HepG2 (cell line): ENCODE results near the gene SLC25A28. TPM values are rescaled to one million over a fixed set of nuclear protein-coding genes. Genes with fewer than 3 reads are reported as not detected.

Source experiments
- ATAC-seq: fragments of 200-7000 bp; cut with Tn5 transposase; 3 replicates; pipeline ENCODE4 v1.9.1; 2020; ENCODE audit warnings: mild to moderate bottlenecking, moderate library complexity
- BruUV-seq: library from RNA; stranded (reverse); fragments of 400-500 nt; replicated peaks from 2 replicates; lab custom pipeline; 2021; lab: Mats Ljungman, UMichigan
- CTCF ChIA-PET: fragments of 300-600 bp; formaldehyde crosslinking; extraction: SDS; loops from one replicate; lab custom pipeline; 2021; ENCODE audit warnings: low total read pairs, inconsistent platforms, low intra/inter-chr PET ratio; lab: Yijun Ruan, JAX
- POLR2A ChIA-PET: fragments of 350-600 bp; sonication (Branson Sonifier 250); formaldehyde crosslinking; loops from one replicate; lab custom pipeline; 2020; ENCODE audit warnings: antibody characterized with exemption, inconsistent platforms; lab: Yijun Ruan, JAX
- DNase-seq: peaks from one replicate; pipeline ENCODE4 v3.0.0-alpha.2; 2015; ENCODE audit warnings: low spot score
- FAIRE-seq: peaks from 3 replicates; lab custom pipeline; 2011; peaks lifted over from hg19 to GRCh38; lab: Jason Lieb, UNC
- H2AFZ ChIP-seq: one replicate; pipeline ENCODE4 v1.6.1; 2011; ENCODE audit warnings: low read length, inconsistent platforms
- H3K27ac ChIP-seq: fragments of 300-600 bp; 3 replicates; pipeline ENCODE4 v1.8.0; 2011; ENCODE audit warnings: mixed run types, mild to moderate bottlenecking, mixed read lengths, low read length, inconsistent platforms; ENCODE audit not compliant: insufficient read depth; ENCODE audit errors: extremely low read length
- H3K27me3 ChIP-seq, 2 experiments: fragments of 200-600 bp in 1 of 2; 2 replicates in 1 of 2; 3 replicates in 1 of 2; pipeline versions ENCODE4 v1.6.0 to v1.8.0; 2011; ENCODE audit warnings: low read length in 2 of 2, mild to moderate bottlenecking in 2 of 2, moderate library complexity in 2 of 2, inconsistent platforms in 1 of 2; ENCODE audit not compliant: insufficient read depth in 2 of 2, control insufficient read depth in 1 of 2
- H3K36me3 ChIP-seq, 2 experiments: fragments of 200-600 bp in 1 of 2; replicated peaks in 1 of 2; 2 replicates in 1 of 2; 3 replicates in 1 of 2; pipeline versions ENCODE4 v1.5.1 to v1.8.0; 2011; ENCODE audit warnings: low read length in 2 of 2, inconsistent platforms in 1 of 2; ENCODE audit not compliant: insufficient read depth in 2 of 2, control insufficient read depth in 1 of 2
- H3K4me1 ChIP-seq: 2 replicates; pipeline ENCODE4 v1.5.1; 2012; ENCODE audit warnings: low read length, inconsistent platforms; ENCODE audit not compliant: insufficient read depth
- H3K4me2 ChIP-seq: 2 replicates; pipeline ENCODE4 v1.6.0; 2011; ENCODE audit warnings: low read depth, low read length, inconsistent platforms
- H3K4me3 ChIP-seq, 3 experiments: fragments of 200-600 bp in 1 of 3; sonication (generic), shearing (Covaris generic) in 1 of 3; replicated peaks in 1 of 3; 2 replicates each; pipeline ENCODE4 v1.5.1; 2011 to 2016; ENCODE audit warnings: low read length in 3 of 3, inconsistent platforms in 2 of 3, low read depth in 2 of 3, mild to moderate bottlenecking in 2 of 3, control low read depth in 1 of 3, mixed read lengths in 1 of 3; ENCODE audit not compliant: insufficient read depth in 1 of 3
- H3K79me2 ChIP-seq: one replicate; pipeline ENCODE4 v1.6.1; 2011; ENCODE audit warnings: low read length, inconsistent platforms; ENCODE audit not compliant: insufficient read depth
- H3K9ac ChIP-seq: 2 replicates; pipeline ENCODE4 v1.6.0; 2011; ENCODE audit warnings: mild to moderate bottlenecking, low read depth, low read length, inconsistent platforms; ENCODE audit not compliant: insufficient read depth
- H3K9me3 ChIP-seq: 2 replicates; pipeline ENCODE4 v1.5.1; 2012; ENCODE audit warnings: mild to moderate bottlenecking, low read length
- H4K20me1 ChIP-seq: 2 replicates; pipeline ENCODE4 v1.6.0; 2011; ENCODE audit warnings: inconsistent platforms, mild to moderate bottlenecking, low read length, moderate library complexity; ENCODE audit not compliant: insufficient read depth
- AHR ChIP-seq: IDR thresholded peaks from 2 replicates; pipeline ENCODE4 v1.6.1; 2018; ENCODE audit warnings: missing genetic modification reagents, missing compliant biosample characterization
- BCL6 ChIP-seq: IDR thresholded peaks from 2 replicates; pipeline ENCODE4 v1.6.1; 2016; ENCODE audit warnings: missing genetic modification reagents, missing compliant biosample characterization
- EEA1 ChIP-seq: sonication (generic); formaldehyde crosslinking; IDR thresholded peaks from 2 replicates; pipeline ENCODE4 v1.5.1; 2020; ENCODE audit warnings: mild to moderate bottlenecking, missing genetic modification reagents, borderline replicate concordance
- HDAC1 ChIP-seq: sonication (generic); formaldehyde crosslinking; IDR thresholded peaks from 2 replicates; pipeline ENCODE4 v1.5.1; 2020; ENCODE audit warnings: mild to moderate bottlenecking, missing genetic modification reagents
- RFX1 ChIP-seq: fragments of 450-650 bp; IDR thresholded peaks from 2 replicates; pipeline ENCODE4 v1.6.1; 2017
- RFX3 ChIP-seq: IDR thresholded peaks from 2 replicates; pipeline ENCODE4 v1.6.1; 2016; ENCODE audit warnings: missing biosample characterization, missing genetic modification reagents
- TSC22D2 ChIP-seq: sonication (generic); formaldehyde crosslinking; IDR thresholded peaks from 2 replicates; pipeline ENCODE4 v1.5.1; 2020; ENCODE audit warnings: missing genetic modification reagents, mild to moderate bottlenecking, borderline replicate concordance
- ZNF382 ChIP-seq: sonication (generic); formaldehyde crosslinking; IDR thresholded peaks from 2 replicates; pipeline ENCODE4 v1.5.0; 2020; ENCODE audit warnings: missing genetic modification reagents, mild to moderate bottlenecking, borderline replicate concordance
- ZNF746 ChIP-seq: sonication (generic); formaldehyde crosslinking; IDR thresholded peaks from 2 replicates; pipeline ENCODE4 v1.8.0; 2022; ENCODE audit warnings: mild to moderate bottlenecking, missing genetic modification reagents
- ZNF75D ChIP-seq: sonication (generic); formaldehyde crosslinking; IDR thresholded peaks from 2 replicates; pipeline ENCODE4 v1.8.1; 2023; ENCODE audit warnings: missing genetic modification reagents, mild to moderate bottlenecking, borderline replicate concordance
- ZNF883 ChIP-seq: sonication (generic); formaldehyde crosslinking; IDR thresholded peaks from 2 replicates; pipeline ENCODE4 v1.5.1; 2020; ENCODE audit warnings: mild to moderate bottlenecking, missing genetic modification reagents; ENCODE audit errors: not compliant biosample characterization
- WGBS: methylation state at CpG from one replicate; pipeline ENCODE4 v1.1.6; 2017; ENCODE audit warnings: low lambda C conversion rate; 5-methylcytosine and 5-hydroxymethylcytosine counted together
- in situ Hi-C: cut with HindIII; loops from 2 replicates; pipeline ENCODE4 v1.10.0; 2017; ENCODE audit warnings: low pct_unique_long_range_greater_than_20kb; ENCODE audit not compliant: extremely low pct_ligation_motif_present
- intact Hi-C: fragments of 100-400 bp; cut with micrococcal nuclease; formaldehyde crosslinking; loops from one replicate; pipeline ENCODE4 v1.10.0; 2022; ENCODE audit not compliant: unreplicated experiment
- polyA plus RNA-seq, 8 experiments: library from polyadenylated mRNA; depleted of rRNA in 3 of 8; stranded (reverse) in 7 of 8; unstranded in 1 of 8; fragments of >200 nt; fragmentation: Illumina TruSeq in 4 of 8; extraction: Trizol in 4 of 8; gene quantifications; 2 replicates each; pipeline versions ENCODE4 v1.2.1 to v1.2.3, GENCODE V29; 2011 to 2016; ENCODE audit warnings: low read depth in 4 of 8, missing spikeins in 1 of 8, mixed read lengths in 1 of 8; ENCODE audit not compliant: insufficient read depth in 1 of 8
- total RNA-seq, 5 experiments: library from RNA; depleted of rRNA; stranded (reverse); fragments of >200 nt; fragmentation: Illumina TruSeq; extraction: Trizol; gene quantifications; 2 replicates each; pipeline ENCODE4 v1.2.3, GENCODE V29; 2016; ENCODE audit warnings: low read depth in 1 of 5
- TF ChIP-seq, protein P1 (sequence below): sonication (generic); formaldehyde crosslinking; IDR thresholded peaks from 2 replicates; pipeline ENCODE4 v1.5.1; 2020; ENCODE audit warnings: mild to moderate bottlenecking, moderate library complexity, missing genetic modification reagents
- TF ChIP-seq, protein P2 (sequence below): sonication (generic); formaldehyde crosslinking; IDR thresholded peaks from 2 replicates; pipeline ENCODE4 v1.4.0; 2020; ENCODE audit warnings: missing genetic modification reagents

SLC25A28 gene
- total and polyA plus RNA-seq, 2 of the 13 experiments (the other 11 are each of a cell fraction or from before 2014, with no cell fraction given), result 15.2 to 41.0 TPM

DNA sequence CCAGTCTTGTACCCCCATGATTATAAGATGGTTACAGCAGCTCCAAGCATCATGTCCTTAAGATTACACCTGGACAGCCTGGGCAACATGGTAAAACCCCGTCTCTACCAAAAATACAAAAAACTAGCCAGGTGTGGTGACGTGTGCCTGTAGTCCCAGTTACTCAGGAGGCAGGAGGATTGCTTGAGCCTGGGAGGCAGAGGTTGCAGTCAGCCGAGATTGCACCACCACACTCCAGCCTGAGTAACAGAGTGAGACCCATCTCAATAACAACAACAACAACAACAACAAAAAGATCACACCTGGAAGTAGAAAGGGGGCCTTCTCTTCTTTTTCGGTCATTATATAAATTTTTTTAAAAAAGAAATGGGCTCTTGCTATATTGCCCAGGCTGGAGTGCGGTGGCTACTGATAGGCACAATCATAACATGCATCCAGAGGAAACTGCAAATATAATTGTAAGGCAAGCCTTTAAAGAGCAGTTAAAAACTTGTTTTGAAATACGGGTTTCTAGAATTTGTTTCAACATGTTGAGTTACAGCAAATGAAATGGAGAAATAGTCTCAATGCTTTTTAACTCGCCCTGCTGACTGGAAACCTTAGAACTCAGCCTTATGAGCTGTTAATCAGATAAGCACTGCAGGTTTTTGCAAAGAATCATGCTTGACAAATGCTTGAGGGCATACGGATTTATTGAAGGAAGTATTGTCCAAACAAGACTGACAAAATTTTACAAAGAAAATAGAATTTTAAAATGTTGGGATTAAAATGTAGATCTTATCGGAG lies 34.3 kb upstream of the SLC25A28 start:
- H2AFZ ChIP-seq, result no peak overlapping the region
- FAIRE-seq (no peak), DNase-seq (no peak), ATAC-seq (no peak)
- in situ Hi-C loops, result no loop called here
- no peak overlapping the region for H3K4me3 ChIP-seq
- no peak overlapping the region for H3K9ac ChIP-seq
- TF ChIP-seq ZNF75D (no peak), EEA1 (CRISPR knock-in tag) (no peak), RFX1 (no peak), ZNF883 (no peak), ZNF746 (CRISPR knock-in tag) (no peak), ZNF382 (CRISPR knock-in tag) (no peak), TSC22D2 (no peak), HDAC1 (CRISPR knock-in tag) (no peak), RFX3 (CRISPR knock-in tag) (no peak), AHR (CRISPR knock-in tag) (no peak), BCL6 (no peak)
- TF ChIP-seq, protein P1, sequence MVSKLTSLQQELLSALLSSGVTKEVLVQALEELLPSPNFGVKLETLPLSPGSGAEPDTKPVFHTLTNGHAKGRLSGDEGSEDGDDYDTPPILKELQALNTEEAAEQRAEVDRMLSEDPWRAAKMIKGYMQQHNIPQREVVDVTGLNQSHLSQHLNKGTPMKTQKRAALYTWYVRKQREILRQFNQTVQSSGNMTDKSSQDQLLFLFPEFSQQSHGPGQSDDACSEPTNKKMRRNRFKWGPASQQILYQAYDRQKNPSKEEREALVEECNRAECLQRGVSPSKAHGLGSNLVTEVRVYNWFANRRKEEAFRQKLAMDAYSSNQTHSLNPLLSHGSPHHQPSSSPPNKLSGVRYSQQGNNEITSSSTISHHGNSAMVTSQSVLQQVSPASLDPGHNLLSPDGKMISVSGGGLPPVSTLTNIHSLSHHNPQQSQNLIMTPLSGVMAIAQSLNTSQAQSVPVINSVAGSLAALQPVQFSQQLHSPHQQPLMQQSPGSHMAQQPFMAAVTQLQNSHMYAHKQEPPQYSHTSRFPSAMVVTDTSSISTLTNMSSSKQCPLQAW, result no peak
- TF ChIP-seq, protein P2, sequence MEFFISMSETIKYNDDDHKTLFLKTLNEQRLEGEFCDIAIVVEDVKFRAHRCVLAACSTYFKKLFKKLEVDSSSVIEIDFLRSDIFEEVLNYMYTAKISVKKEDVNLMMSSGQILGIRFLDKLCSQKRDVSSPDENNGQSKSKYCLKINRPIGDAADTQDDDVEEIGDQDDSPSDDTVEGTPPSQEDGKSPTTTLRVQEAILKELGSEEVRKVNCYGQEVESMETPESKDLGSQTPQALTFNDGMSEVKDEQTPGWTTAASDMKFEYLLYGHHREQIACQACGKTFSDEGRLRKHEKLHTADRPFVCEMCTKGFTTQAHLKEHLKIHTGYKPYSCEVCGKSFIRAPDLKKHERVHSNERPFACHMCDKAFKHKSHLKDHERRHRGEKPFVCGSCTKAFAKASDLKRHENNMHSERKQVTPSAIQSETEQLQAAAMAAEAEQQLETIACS (CRISPR knock-in tag), result no peak
- WGBS, result 95% methylated on average over 9 of the region's 9 CpGs
- peaks cover 12% of the 10 kb centered on the region for H3K4me1 ChIP-seq
- BruUV-seq, result no TSS peak
- intact Hi-C loops, result no loop called here
- ChIA-PET CTCF (no interaction called here), POLR2A (interaction anchor here (1.3 kb wide), 1 partner anchor 34 kb away, joined by 4 read pairs; the partner anchor contains the start of gene SLC25A28)
- H4K20me1 ChIP-seq, result no peaks in the 10 kb centered on the region
- H3K27me3 ChIP-seq, result no peaks in the 10 kb centered on the region; a peak in 1 of 5 replicates
- no peak overlapping the region for H3K4me2 ChIP-seq
- H3K36me3 ChIP-seq, result no peaks in the 10 kb centered on the region
- no peaks in the 10 kb centered on the region for H3K9me3 ChIP-seq
- no peak overlapping the region for H3K27ac ChIP-seq
- peaks cover 1% of the 10 kb centered on the region for H3K79me2 ChIP-seq
